ENCODE data around the gene FLII. TPM values are rescaled to one million over a fixed set of nuclear protein-coding genes. Genes with fewer than 3 reads are reported as not detected.

The FLII gene
- total and polyA plus RNA-seq, 12 donors = 207 to 469 (median 292) TPM

GRCh38 chr17:18253187-18253884, 5.2 kb downstream of the FLII start:
- DNase-seq = no peak
- Histone ChIP-seq H3K9me3 (no peaks in the 10 kb centered on the region), H3K4me3 (no peak overlapping the region), H3K4me1 (peaks cover 14 to 33% (median 27%) of the 10 kb centered on the region in 9 donors), H3K27ac (no peak overlapping the region), H3K27me3 (no peaks in the 10 kb centered on the region), H3K36me3 (peaks cover 16 to 87% (median 72%) of the 10 kb centered on the region in 9 donors)
- 86 to 87% methylated on average over 16 of the region's 16 CpGs for WGBS, 2 donors
- intact Hi-C loops (cut with DNase I) = no loop called here
- ATAC-seq = no peak
- TF ChIP-seq, protein P1, sequence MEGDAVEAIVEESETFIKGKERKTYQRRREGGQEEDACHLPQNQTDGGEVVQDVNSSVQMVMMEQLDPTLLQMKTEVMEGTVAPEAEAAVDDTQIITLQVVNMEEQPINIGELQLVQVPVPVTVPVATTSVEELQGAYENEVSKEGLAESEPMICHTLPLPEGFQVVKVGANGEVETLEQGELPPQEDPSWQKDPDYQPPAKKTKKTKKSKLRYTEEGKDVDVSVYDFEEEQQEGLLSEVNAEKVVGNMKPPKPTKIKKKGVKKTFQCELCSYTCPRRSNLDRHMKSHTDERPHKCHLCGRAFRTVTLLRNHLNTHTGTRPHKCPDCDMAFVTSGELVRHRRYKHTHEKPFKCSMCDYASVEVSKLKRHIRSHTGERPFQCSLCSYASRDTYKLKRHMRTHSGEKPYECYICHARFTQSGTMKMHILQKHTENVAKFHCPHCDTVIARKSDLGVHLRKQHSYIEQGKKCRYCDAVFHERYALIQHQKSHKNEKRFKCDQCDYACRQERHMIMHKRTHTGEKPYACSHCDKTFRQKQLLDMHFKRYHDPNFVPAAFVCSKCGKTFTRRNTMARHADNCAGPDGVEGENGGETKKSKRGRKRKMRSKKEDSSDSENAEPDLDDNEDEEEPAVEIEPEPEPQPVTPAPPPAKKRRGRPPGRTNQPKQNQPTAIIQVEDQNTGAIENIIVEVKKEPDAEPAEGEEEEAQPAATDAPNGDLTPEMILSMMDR (IDR thresholded peaks at IDR 0.05) = no peak

GRCh38 chr17:18252160-18252559, 6.4 kb downstream of the FLII start:
- TF ChIP-seq, protein P1 (IDR thresholded peaks at IDR 0.05) = no peak
- H3K9me3 ChIP-seq = no peaks in the 10 kb centered on the region
- H3K27ac ChIP-seq = no peak overlapping the region
- peaks cover 16 to 99% (median 73%) of the 10 kb centered on the region in 9 donors for H3K36me3 ChIP-seq
- WGBS, 2 donors = 83 to 87% methylated on average over 5 of the region's 5 CpGs
- peaks cover 17 to 38% (median 32%) of the 10 kb centered on the region in 9 donors for H3K4me1 ChIP-seq
- no peak for DNase-seq
- intact Hi-C loops (cut with DNase I) = no loop called here
- no peak overlapping the region for H3K4me3 ChIP-seq
- ATAC-seq = no peak
- H3K27me3 ChIP-seq = no peaks in the 10 kb centered on the region

DNA sequence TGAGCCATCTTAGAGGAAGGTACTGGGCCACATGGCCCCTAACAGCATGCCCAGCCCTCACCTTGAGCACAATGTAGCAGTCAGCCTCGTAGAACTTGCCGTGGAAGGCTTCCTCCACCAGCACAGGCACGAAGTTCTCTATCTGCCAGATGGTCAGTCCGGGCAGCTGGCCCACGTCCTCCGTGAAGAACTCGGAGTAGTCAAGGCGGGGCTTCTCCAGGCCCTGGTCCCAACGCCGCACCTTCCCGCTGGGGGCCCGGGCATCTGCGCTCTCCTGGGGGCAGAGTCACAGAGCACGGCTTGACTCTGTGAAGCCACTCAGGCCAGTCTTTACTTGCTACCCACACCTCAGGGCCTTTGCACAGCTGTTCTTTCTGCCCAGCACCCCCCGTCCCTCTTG, 7.3 kb downstream of the FLII start:
- 77 to 84% methylated on average over 15 of the region's 15 CpGs for WGBS, 2 donors
- intact Hi-C loops (cut with DNase I) = no loop called here
- TF ChIP-seq, protein P1 (IDR thresholded peaks at IDR 0.05) = no peak
- H3K4me3 ChIP-seq = no peak overlapping the region
- H3K4me1 ChIP-seq = peaks cover 12 to 32% (median 25%) of the 10 kb centered on the region in 9 donors
- peaks cover 16 to 100% (median 79%) of the 10 kb centered on the region in 9 donors for H3K36me3 ChIP-seq
- DNase-seq (no peak), ATAC-seq (no peak)
- H3K27ac ChIP-seq = no peak overlapping the region
- no peaks in the 10 kb centered on the region for H3K27me3 ChIP-seq
- no peaks in the 10 kb centered on the region for H3K9me3 ChIP-seq

GRCh38 chr17:18250708-18251107, 7.8 kb downstream of the FLII start:
- ATAC-seq (no peak), DNase-seq (no peak)
- Histone ChIP-seq H3K27me3 (no peaks in the 10 kb centered on the region), H3K36me3 (peaks cover 16 to 100% (median 79%) of the 10 kb centered on the region in 9 donors), H3K27ac (no peak overlapping the region), H3K9me3 (no peaks in the 10 kb centered on the region), H3K4me1 (peaks cover 12 to 31% (median 21%) of the 10 kb centered on the region in 9 donors), H3K4me3 (no peak overlapping the region)
- TF ChIP-seq, protein P1 (IDR thresholded peaks at IDR 0.05) = no peak
- 92 to 93% methylated on average over 14 of the region's 14 CpGs for whole genome bisulfite sequencing, 2 donors
- intact Hi-C loops (cut with DNase I) = no loop called here
